DOHH2 (cell line): Measurements from ENCODE around the gene CHRNA9.

Experiments used
- CTCF ChIP-seq: fragments of 200-600 bp; sonication (generic); IDR thresholded peaks from one replicate; pipeline ENCODE4 v1.5.1; 2014; ENCODE audit warnings: antibody characterized with exemption, mild to moderate bottlenecking, low read depth, low read length; ENCODE audit not compliant: poor library complexity, severe bottlenecking
- EZH2phosphoT487 ChIP-seq: fragments of 200-600 bp; sonication (generic); IDR thresholded peaks from 2 replicates; pipeline ENCODE4 v1.6.1; 2017; ENCODE audit warnings: borderline replicate concordance, mild to moderate bottlenecking, antibody characterized with exemption, low read length, moderate library complexity, mixed read lengths

- no peak for TF ChIP-seq EZH2phosphoT487
- TF ChIP-seq CTCF, result no peak
Measured at GRCh38 chr4:40329805-40330204, 5.3 kb upstream of the CHRNA9 start.
